ENCODE data around the gene ITLN1.

Gene ITLN1

DNA sequence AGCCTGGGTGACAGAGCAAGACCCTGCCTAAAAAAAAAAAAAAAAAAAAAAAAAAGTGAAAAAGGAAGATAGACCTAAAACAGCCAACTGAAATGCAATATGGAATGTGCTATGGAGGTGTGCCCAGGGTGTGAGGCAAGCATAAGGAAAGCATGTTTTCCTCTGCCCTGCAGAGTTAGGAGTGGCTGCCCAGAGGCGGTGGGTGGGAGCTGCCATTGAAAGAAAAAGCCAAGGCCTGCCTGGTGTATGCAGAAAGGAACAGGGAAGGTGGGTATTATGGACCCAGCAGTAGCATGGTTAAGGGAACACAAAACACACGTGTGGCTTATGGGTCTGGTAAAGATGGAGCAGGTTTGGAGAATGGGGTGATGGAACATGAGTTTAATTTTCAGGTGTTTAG is 31.2 kb downstream of the ITLN1 start:
- no peak overlapping the region for H3K4me3 ChIP-seq (IDR thresholded peaks at IDR 0.05; ENCODE audit: insufficient read depth, low read depth, low read length)
- H3K79me2 ChIP-seq (ENCODE audit: insufficient read depth, low read depth): no peaks in the 10 kb centered on the region
- H3K9ac ChIP-seq: no peak overlapping the region
- no peaks in the 10 kb centered on the region for H3K36me3 ChIP-seq (ENCODE audit: insufficient read depth)
- no peaks in the 10 kb centered on the region for H3K27me3 ChIP-seq (ENCODE audit: insufficient read depth, low read depth)
- no peak overlapping the region for H3K4me2 ChIP-seq
- no peaks in the 10 kb centered on the region for H4K20me1 ChIP-seq (ENCODE audit: insufficient read depth)
- TF ChIP-seq, protein P1, sequence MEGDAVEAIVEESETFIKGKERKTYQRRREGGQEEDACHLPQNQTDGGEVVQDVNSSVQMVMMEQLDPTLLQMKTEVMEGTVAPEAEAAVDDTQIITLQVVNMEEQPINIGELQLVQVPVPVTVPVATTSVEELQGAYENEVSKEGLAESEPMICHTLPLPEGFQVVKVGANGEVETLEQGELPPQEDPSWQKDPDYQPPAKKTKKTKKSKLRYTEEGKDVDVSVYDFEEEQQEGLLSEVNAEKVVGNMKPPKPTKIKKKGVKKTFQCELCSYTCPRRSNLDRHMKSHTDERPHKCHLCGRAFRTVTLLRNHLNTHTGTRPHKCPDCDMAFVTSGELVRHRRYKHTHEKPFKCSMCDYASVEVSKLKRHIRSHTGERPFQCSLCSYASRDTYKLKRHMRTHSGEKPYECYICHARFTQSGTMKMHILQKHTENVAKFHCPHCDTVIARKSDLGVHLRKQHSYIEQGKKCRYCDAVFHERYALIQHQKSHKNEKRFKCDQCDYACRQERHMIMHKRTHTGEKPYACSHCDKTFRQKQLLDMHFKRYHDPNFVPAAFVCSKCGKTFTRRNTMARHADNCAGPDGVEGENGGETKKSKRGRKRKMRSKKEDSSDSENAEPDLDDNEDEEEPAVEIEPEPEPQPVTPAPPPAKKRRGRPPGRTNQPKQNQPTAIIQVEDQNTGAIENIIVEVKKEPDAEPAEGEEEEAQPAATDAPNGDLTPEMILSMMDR (conservative IDR thresholded peaks at IDR 0.05; ENCODE audit: low read depth, low read length): no peak
- H2AFZ ChIP-seq (ENCODE audit: low read depth): no peak overlapping the region
- H3K27ac ChIP-seq: no peak overlapping the region
- no peaks in the 10 kb centered on the region for H3K4me1 ChIP-seq (ENCODE audit: low read depth, poor library complexity, severe bottlenecking)

DNA sequence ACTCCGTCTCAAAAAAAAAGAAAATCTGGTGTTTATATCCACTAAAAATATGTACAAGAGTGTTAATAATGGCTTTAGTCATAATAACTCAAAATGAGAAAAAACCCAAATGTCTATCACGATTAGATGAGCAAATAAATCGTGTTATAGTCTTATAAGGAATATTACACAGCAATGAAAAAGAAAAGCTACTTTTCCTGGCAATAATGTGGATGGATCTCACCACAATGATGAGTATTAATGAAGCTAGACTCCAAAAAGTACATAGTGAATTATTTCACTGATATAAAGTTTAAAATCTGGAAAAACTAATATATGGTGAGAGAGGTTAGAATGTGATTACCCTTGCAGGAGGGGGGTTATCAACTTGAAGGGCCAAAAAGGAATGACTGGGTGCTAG is 32.0 kb downstream of the ITLN1 start:
- Histone ChIP-seq H3K27ac (no peak overlapping the region), H3K4me3 (IDR thresholded peaks at IDR 0.05; ENCODE audit: insufficient read depth, low read depth, low read length) (no peak overlapping the region), H3K9ac (no peak overlapping the region), H3K79me2 (ENCODE audit: insufficient read depth, low read depth) (no peaks in the 10 kb centered on the region), H3K4me2 (no peak overlapping the region), H3K27me3 (ENCODE audit: insufficient read depth, low read depth) (no peaks in the 10 kb centered on the region), H3K4me1 (ENCODE audit: low read depth, poor library complexity, severe bottlenecking) (no peaks in the 10 kb centered on the region), H3K36me3 (ENCODE audit: insufficient read depth) (no peaks in the 10 kb centered on the region), H2AFZ (ENCODE audit: low read depth) (no peak overlapping the region), H4K20me1 (ENCODE audit: insufficient read depth) (no peaks in the 10 kb centered on the region)
- TF ChIP-seq, protein P1 (conservative IDR thresholded peaks at IDR 0.05; ENCODE audit: low read depth, low read length): no peak

- Histone ChIP-seq H3K36me3 (ENCODE audit: insufficient read depth) (no peaks in the 10 kb centered on the region), H2AFZ (ENCODE audit: low read depth) (no peak overlapping the region), H3K27me3 (ENCODE audit: insufficient read depth, low read depth) (no peaks in the 10 kb centered on the region), H3K4me2 (no peak overlapping the region), H3K4me3 (IDR thresholded peaks at IDR 0.05; ENCODE audit: insufficient read depth, low read depth, low read length) (no peak overlapping the region), H4K20me1 (ENCODE audit: insufficient read depth) (no peaks in the 10 kb centered on the region), H3K27ac (no peak overlapping the region), H3K79me2 (ENCODE audit: insufficient read depth, low read depth) (no peaks in the 10 kb centered on the region), H3K9ac (no peak overlapping the region), H3K4me1 (ENCODE audit: low read depth, poor library complexity, severe bottlenecking) (no peaks in the 10 kb centered on the region)
- TF ChIP-seq, protein P1 (conservative IDR thresholded peaks at IDR 0.05; ENCODE audit: low read depth, low read length): no peak
Measured at GRCh38 chr1:160850993-160851392, 34.0 kb downstream of the ITLN1 start.

DNA sequence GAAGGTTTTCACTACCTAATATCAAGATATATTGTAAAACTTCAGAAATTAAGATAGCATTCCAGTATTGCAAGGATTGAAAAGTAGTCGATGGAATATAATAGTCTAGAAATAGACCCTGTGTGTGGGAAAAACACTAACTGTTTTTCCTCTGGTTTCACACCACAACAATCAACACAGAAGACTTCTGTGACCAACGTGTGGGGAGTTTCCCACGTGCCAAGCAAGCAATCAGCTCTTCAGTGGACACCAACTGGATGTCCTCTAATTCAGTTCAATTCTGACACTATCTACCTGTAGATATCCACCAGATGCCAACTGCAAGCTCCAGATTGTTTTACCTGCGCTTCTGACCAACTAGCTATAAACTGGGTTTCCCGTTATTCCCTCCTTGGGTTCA is 34.4 kb downstream of the ITLN1 start:
- Histone ChIP-seq H3K79me2 (ENCODE audit: insufficient read depth, low read depth) (no peaks in the 10 kb centered on the region), H3K4me1 (ENCODE audit: low read depth, poor library complexity, severe bottlenecking) (no peaks in the 10 kb centered on the region)

More for the DNA sequence above, 34.4 kb downstream of the ITLN1 start:
- Histone ChIP-seq H3K27ac (no peak overlapping the region), H3K9ac (no peak overlapping the region), H2AFZ (ENCODE audit: low read depth) (no peak overlapping the region), H3K36me3 (ENCODE audit: insufficient read depth) (no peaks in the 10 kb centered on the region), H3K4me3 (IDR thresholded peaks at IDR 0.05; ENCODE audit: insufficient read depth, low read depth, low read length) (no peak overlapping the region), H3K27me3 (ENCODE audit: insufficient read depth, low read depth) (no peaks in the 10 kb centered on the region), H3K4me2 (no peak overlapping the region), H4K20me1 (ENCODE audit: insufficient read depth) (no peaks in the 10 kb centered on the region)
- TF ChIP-seq, protein P1 (conservative IDR thresholded peaks at IDR 0.05; ENCODE audit: low read depth, low read length): no peak

Measured in KMS-11 (cell line).